OCI-LY7 (cell line): ENCODE measurements around the gene NTM. TPM values are rescaled to one million over a fixed set of nuclear protein-coding genes. Genes with fewer than 3 reads are reported as not detected.

Experiments used
- BruUV-seq: library from RNA; stranded (reverse); fragments of 400-500 nt; replicated peaks from 2 replicates; lab custom pipeline; 2021; lab: Mats Ljungman, UMichigan
- CTCF ChIA-PET: fragments of 300-600 bp; sonication (Branson Sonifier 250); formaldehyde crosslinking; loops from one replicate; lab custom pipeline; 2022; ENCODE audit warnings: antibody characterized with exemption; ENCODE audit not compliant: unreplicated experiment; lab: Charles Lee
- POLR2A ChIA-PET: fragments of 300-600 bp; sonication (Branson Sonifier 250); formaldehyde crosslinking; loops from one replicate; lab custom pipeline; 2022; ENCODE audit warnings: antibody characterized with exemption; lab: Charles Lee
- DNase-seq: peaks from one replicate; pipeline ENCODE4 v3.0.0-alpha.2; 2015; ENCODE audit warnings: low spot score
- H2AFZ ChIP-seq: fragments of 200-600 bp; sonication (generic), shearing (Covaris generic); 2 replicates; pipeline ENCODE4 v1.6.1; 2014; ENCODE audit warnings: mild to moderate bottlenecking, antibody characterized with exemption, low read length, moderate library complexity
- H3K27ac ChIP-seq: fragments of 200-600 bp; sonication (generic); 2 replicates; pipeline ENCODE4 v1.5.1; 2014; ENCODE audit warnings: mixed run types, low read depth, mild to moderate bottlenecking, moderate library complexity, low read length, inconsistent platforms; ENCODE audit not compliant: poor library complexity, severe bottlenecking
- H3K36me3 ChIP-seq: fragments of 200-600 bp; sonication (generic); 2 replicates; pipeline ENCODE4 v1.6.1; 2014; ENCODE audit warnings: mild to moderate bottlenecking, antibody characterized with exemption, low read length, moderate library complexity, mixed read lengths; ENCODE audit not compliant: insufficient read depth
- H3K4me1 ChIP-seq: fragments of 200-600 bp; sonication (generic); 2 replicates; pipeline ENCODE4 v1.5.1; 2014; ENCODE audit warnings: mild to moderate bottlenecking, low read length; ENCODE audit not compliant: insufficient read depth, poor library complexity, severe bottlenecking
- H3K4me2 ChIP-seq: fragments of 200-600 bp; sonication (generic); 2 replicates; pipeline ENCODE4 v1.6.1; 2014; ENCODE audit warnings: mild to moderate bottlenecking, low read length
- H3K4me3 ChIP-seq: fragments of 200-600 bp; sonication (generic); 2 replicates; pipeline ENCODE4 v1.5.1; 2014; ENCODE audit warnings: mild to moderate bottlenecking, low read depth, low read length; ENCODE audit not compliant: poor library complexity, severe bottlenecking
- H3K79me2 ChIP-seq: fragments of 200-600 bp; sonication (generic); 2 replicates; pipeline ENCODE4 v1.6.1; 2016; ENCODE audit warnings: low read depth, mild to moderate bottlenecking, low read length, moderate library complexity, mixed read lengths; ENCODE audit not compliant: insufficient read depth
- H3K9me2 ChIP-seq: fragments of 200-600 bp; sonication (generic); 2 replicates; pipeline ENCODE4 v1.6.1; 2016; ENCODE audit warnings: mild to moderate bottlenecking, low read length, mixed read lengths; ENCODE audit not compliant: insufficient read depth
- H3K9me3 ChIP-seq: fragments of 200-600 bp; sonication (generic); 2 replicates; pipeline ENCODE4 v1.6.1; 2014; ENCODE audit warnings: mild to moderate bottlenecking, mixed run types, low read length, mixed read lengths
- H4K20me1 ChIP-seq: fragments of 200-600 bp; sonication (generic); 2 replicates; pipeline ENCODE4 v1.6.1; 2014; ENCODE audit warnings: mild to moderate bottlenecking, antibody characterized with exemption, low read length, moderate library complexity, mixed read lengths; ENCODE audit not compliant: insufficient read depth
- CTCF ChIP-seq: fragments of 200-600 bp; sonication (generic); conservative IDR thresholded peaks from 2 replicates; pipeline ENCODE4 v1.5.1; 2014; ENCODE audit warnings: mild to moderate bottlenecking, antibody characterized with exemption, low read length, moderate library complexity, mixed read lengths
- EZH2phosphoT487 ChIP-seq: fragments of 200-600 bp; sonication (generic); IDR thresholded peaks from 2 replicates; pipeline ENCODE4 v1.6.1; 2018; ENCODE audit warnings: low read depth, borderline replicate concordance, mild to moderate bottlenecking, mixed run types, antibody characterized with exemption, low read length, moderate library complexity, mixed read lengths
- intact Hi-C: fragments of 100-400 bp; cut with micrococcal nuclease; formaldehyde crosslinking; loops from one replicate; pipeline ENCODE4 v1.10.0; 2022; ENCODE audit not compliant: unreplicated experiment
- total RNA-seq, 2 experiments: library from RNA; depleted of rRNA in 1 of 2; stranded (reverse); fragments of >200 nt in 1 of 2; shearing (Covaris generic) in 1 of 2; gene quantifications; 2 replicates each; pipeline ENCODE4 v1.2.3, GENCODE V29; 2014 to 2022

The NTM gene
- total RNA-seq, 2 experiments from 2014 or later, result not detected

GRCh38 chr11:131912134-131912533 is 541.7 kb downstream of the NTM start:
- DNase-seq, result no peak
- intact Hi-C loops, result no loop called here
- no TSS peak for BruUV-seq

DNA sequence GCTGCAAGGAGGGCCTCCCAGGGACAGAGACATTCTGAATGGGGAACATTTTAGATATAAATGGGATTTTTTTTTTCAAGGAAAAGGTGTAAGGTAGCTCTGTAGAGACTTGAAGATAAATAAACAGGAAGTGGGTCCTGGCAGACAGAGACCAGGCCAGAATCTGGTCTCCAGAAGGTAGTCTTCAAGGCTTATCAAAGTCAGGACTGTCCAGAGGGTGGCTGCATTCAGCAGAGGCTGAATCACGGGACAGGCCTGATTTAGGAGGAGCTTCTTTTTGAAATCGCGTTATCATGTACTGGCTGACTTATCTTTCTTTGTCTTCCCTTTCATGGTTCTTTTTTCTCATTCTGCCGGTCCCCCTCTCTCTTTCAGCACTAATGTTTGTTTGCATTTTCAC is 542.9 kb downstream of the NTM start:
- POLR2A ChIA-PET, result no interaction called here
- BruUV-seq, result no TSS peak
- CTCF ChIA-PET, result no interaction called here

More at GRCh38 chr11:131912134-131912533, 541.7 kb downstream of the NTM start:
- Histone ChIP-seq H2AFZ (no peak overlapping the region), H3K4me1 (no peaks in the 10 kb centered on the region), H3K27ac (no peak overlapping the region), H3K4me3 (no peak overlapping the region), H3K9me2 (no peaks in the 10 kb centered on the region), H4K20me1 (no peaks in the 10 kb centered on the region), H3K4me2 (no peak overlapping the region), H3K36me3 (no peaks in the 10 kb centered on the region), H3K79me2 (no peaks in the 10 kb centered on the region), H3K9me3 (no peaks in the 10 kb centered on the region)
- ChIA-PET CTCF (no interaction called here), POLR2A (no interaction called here)
- TF ChIP-seq EZH2phosphoT487, result no peak
- no peak for TF ChIP-seq CTCF

More for the DNA sequence above, 542.9 kb downstream of the NTM start:
- H3K4me2 ChIP-seq, result no peak overlapping the region
- H3K79me2 ChIP-seq, result no peaks in the 10 kb centered on the region
- H3K9me3 ChIP-seq, result no peaks in the 10 kb centered on the region
- no peak for DNase-seq
- H3K36me3 ChIP-seq, result no peaks in the 10 kb centered on the region
- no peak overlapping the region for H3K4me3 ChIP-seq
- no peak overlapping the region for H3K27ac ChIP-seq
- TF ChIP-seq CTCF (no peak), EZH2phosphoT487 (no peak)
- H3K9me2 ChIP-seq, result no peaks in the 10 kb centered on the region
- H2AFZ ChIP-seq, result no peak overlapping the region
- intact Hi-C loops, result no loop called here
- no peaks in the 10 kb centered on the region for H4K20me1 ChIP-seq
- H3K4me1 ChIP-seq, result no peaks in the 10 kb centered on the region
